ENCODE results near the gene CERCAM. TPM values are rescaled to one million over a fixed set of nuclear protein-coding genes. Genes with fewer than 3 reads are reported as not detected.

CERCAM gene, protein sequence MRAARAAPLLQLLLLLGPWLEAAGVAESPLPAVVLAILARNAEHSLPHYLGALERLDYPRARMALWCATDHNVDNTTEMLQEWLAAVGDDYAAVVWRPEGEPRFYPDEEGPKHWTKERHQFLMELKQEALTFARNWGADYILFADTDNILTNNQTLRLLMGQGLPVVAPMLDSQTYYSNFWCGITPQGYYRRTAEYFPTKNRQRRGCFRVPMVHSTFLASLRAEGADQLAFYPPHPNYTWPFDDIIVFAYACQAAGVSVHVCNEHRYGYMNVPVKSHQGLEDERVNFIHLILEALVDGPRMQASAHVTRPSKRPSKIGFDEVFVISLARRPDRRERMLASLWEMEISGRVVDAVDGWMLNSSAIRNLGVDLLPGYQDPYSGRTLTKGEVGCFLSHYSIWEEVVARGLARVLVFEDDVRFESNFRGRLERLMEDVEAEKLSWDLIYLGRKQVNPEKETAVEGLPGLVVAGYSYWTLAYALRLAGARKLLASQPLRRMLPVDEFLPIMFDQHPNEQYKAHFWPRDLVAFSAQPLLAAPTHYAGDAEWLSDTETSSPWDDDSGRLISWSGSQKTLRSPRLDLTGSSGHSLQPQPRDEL
- total RNA-seq (2014; rRNA removed; shearing (Covaris generic)), result 474 and 525 TPM in 2 replicates
- 596 and 633 TPM in 2 replicates for polyA plus RNA-seq (2016; fragmentation: Nextera tagmentation; extraction: Ambion mirVana)

- Histone ChIP-seq H2AFZ (peak within 1 kb of the TSS; percentile 97), H3K4me1 (ENCODE audit: insufficient read depth) (peaks cover 27% of the 10 kb centered on the region), H3K9me3 (ENCODE audit: low read depth) (no peaks in the 10 kb centered on the region), H3K27me3 (replicated peaks; ENCODE audit: insufficient read depth) (peaks cover 7% of the 10 kb centered on the region), H3K9me2 (ENCODE audit: insufficient read depth) (no peaks in the 10 kb centered on the region), H3K4me3 (peak within 1 kb of the TSS; percentile 92), H3F3A (ENCODE audit: insufficient read depth) (no peaks in the 10 kb centered on the region), H4K20me1 (ENCODE audit: insufficient read depth) (no peaks in the 10 kb centered on the region), H3K4me2 (ENCODE audit: unreplicated experiment) (peak within 1 kb of the TSS; percentile 93), H3K79me2 (ENCODE audit: insufficient read depth) (peaks cover 20% of the 10 kb centered on the region), H3K9ac (peak within 1 kb of the TSS; percentile 96), H3K36me3 (ENCODE audit: low read depth) (peaks cover 11% of the 10 kb centered on the region; the same call in 1 of the 2 replicates), H3K27ac (peak within 1 kb of the TSS; percentile 86)
- WGBS, 2 experiments (ENCODE audit: low coverage in 1 of 2, low lambda C conversion rate in 2 of 2, missing lambda C conversion rate in 2 of 2), result 0 to 1% methylated on average over 46 to 49 of the region's 59 CpGs
- peak; percentile 83 for DNase-seq
- in situ Hi-C loops (cut with MboI), result no loop called here
- no peak for TF ChIP-seq EZH2 (IDR thresholded peaks at IDR 0.05; ENCODE audit: insufficient read depth, poor library complexity, severe bottlenecking)
- TF ChIP-seq EZH2phosphoT487 (IDR thresholded peaks at IDR 0.05; ENCODE audit: insufficient read depth, low read depth), result no peak
Measured at GRCh38 chr9:128420651-128421481, at the start of gene CERCAM. Gene CERCAM (plus strand): TSS chr9:128420857. CDS start chr9:128420878, 21 bp downstream.

- in situ Hi-C loops (cut with MboI), result no loop called here
- Histone ChIP-seq H3K27me3 (replicated peaks; ENCODE audit: insufficient read depth) (no peaks in the 10 kb centered on the region), H3K36me3 (ENCODE audit: low read depth) (no peaks in the 10 kb centered on the region), H2AFZ (peak overlapping the region; percentile 89), H3K79me2 (ENCODE audit: insufficient read depth) (peaks cover 63% of the 10 kb centered on the region), H3K9me2 (ENCODE audit: insufficient read depth) (no peaks in the 10 kb centered on the region), H3F3A (ENCODE audit: insufficient read depth) (peaks cover 25% of the 10 kb centered on the region), H3K4me3 (peak overlapping the region; percentile 86), H3K9me3 (ENCODE audit: low read depth) (no peaks in the 10 kb centered on the region), H3K27ac (peak overlapping the region; percentile 96), H3K4me2 (ENCODE audit: unreplicated experiment) (peak overlapping the region; percentile 97), H3K9ac (peak overlapping the region; percentile 96), H4K20me1 (ENCODE audit: insufficient read depth) (no peaks in the 10 kb centered on the region), H3K4me1 (ENCODE audit: insufficient read depth) (peaks cover 22% of the 10 kb centered on the region)
- peak; percentile 56 for DNase-seq
- TF ChIP-seq EZH2 (IDR thresholded peaks at IDR 0.05; ENCODE audit: insufficient read depth, poor library complexity, severe bottlenecking), result no peak
- TF ChIP-seq EZH2phosphoT487 (IDR thresholded peaks at IDR 0.05; ENCODE audit: insufficient read depth, low read depth), result no peak
- WGBS, 2 experiments (ENCODE audit: low coverage in 1 of 2, low lambda C conversion rate in 2 of 2, missing lambda C conversion rate in 2 of 2), result 0 to 2% methylated on average over 10 of the region's 10 CpGs
Measured at GRCh38 chr9:128371630-128372117, 49.0 kb upstream of the CERCAM start.

DNA sequence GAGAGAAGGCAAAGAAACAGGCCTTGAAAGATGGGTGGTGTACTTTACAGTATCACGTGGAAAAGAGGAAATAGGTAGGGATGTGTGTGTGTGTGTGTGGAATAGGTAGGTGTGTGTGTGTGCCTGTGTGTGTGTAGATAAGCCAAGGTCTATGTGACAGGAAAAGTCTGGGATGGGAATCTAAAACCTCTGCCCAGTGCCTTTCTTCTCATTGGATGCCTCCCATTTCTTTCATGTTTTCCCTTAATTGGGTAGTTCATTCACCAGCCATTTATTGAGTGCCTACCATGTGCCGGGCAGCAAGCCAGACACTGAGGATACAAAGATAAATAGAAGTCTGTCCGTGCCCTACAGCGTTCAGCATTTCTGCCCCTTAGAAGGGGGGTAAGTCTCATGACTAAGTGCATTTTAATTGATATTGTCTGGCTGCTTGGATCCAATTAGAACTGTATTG lies 48.4 kb upstream of the CERCAM start:
- H4K20me1 ChIP-seq (ENCODE audit: insufficient read depth), result no peaks in the 10 kb centered on the region
- no peak for TF ChIP-seq EZH2phosphoT487 (IDR thresholded peaks at IDR 0.05; ENCODE audit: insufficient read depth, low read depth)
- no peak for TF ChIP-seq EZH2 (IDR thresholded peaks at IDR 0.05; ENCODE audit: insufficient read depth, poor library complexity, severe bottlenecking)
- peak overlapping the region; percentile 89 for H2AFZ ChIP-seq
- peak overlapping the region; percentile 97 for H3K4me2 ChIP-seq (ENCODE audit: unreplicated experiment)
- peak overlapping the region; percentile 96 for H3K27ac ChIP-seq
- in situ Hi-C loops (cut with MboI), result no loop called here
- peaks cover 68% of the 10 kb centered on the region for H3K79me2 ChIP-seq (ENCODE audit: insufficient read depth)
- H3K36me3 ChIP-seq (ENCODE audit: low read depth), result no peaks in the 10 kb centered on the region
- H3K9me3 ChIP-seq (ENCODE audit: low read depth), result no peaks in the 10 kb centered on the region
- H3K27me3 ChIP-seq (replicated peaks; ENCODE audit: insufficient read depth), result no peaks in the 10 kb centered on the region
- DNase-seq, result peak; percentile 44
- H3K9ac ChIP-seq, result peak overlapping the region; percentile 96
- no peaks in the 10 kb centered on the region for H3K9me2 ChIP-seq (ENCODE audit: insufficient read depth)
- H3K4me1 ChIP-seq (ENCODE audit: insufficient read depth), result peaks cover 22% of the 10 kb centered on the region
- H3F3A ChIP-seq (ENCODE audit: insufficient read depth), result peaks cover 25% of the 10 kb centered on the region
- H3K4me3 ChIP-seq, result peak overlapping the region; percentile 86
- WGBS, 2 experiments (ENCODE audit: low coverage in 1 of 2, low lambda C conversion rate in 2 of 2, missing lambda C conversion rate in 2 of 2), result 24 to 25% methylated on average over 4 of the region's 4 CpGs

DNA sequence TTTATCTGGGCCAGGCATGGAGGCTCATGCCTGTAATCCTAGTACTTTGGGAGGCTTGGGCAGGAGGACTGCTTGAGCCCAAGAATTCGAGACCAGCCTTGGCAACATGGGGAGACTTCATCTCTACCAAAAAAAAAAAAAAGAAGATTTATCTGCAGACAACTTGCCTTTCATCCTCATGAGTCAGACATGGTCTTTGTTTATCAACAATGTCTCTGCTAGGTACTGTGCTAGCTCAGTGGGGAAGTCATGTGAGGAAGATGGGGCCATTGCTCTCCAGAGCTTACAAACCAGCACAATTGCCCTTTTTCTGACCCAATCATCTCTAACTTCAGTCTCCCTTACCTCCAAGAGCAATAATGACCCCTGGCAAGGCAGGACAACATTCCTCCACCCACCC lies 47.9 kb upstream of the CERCAM start:
- peak overlapping the region; percentile 97 for H3K4me2 ChIP-seq (ENCODE audit: unreplicated experiment)
- peaks cover 25% of the 10 kb centered on the region for H3F3A ChIP-seq (ENCODE audit: insufficient read depth)
- in situ Hi-C loops (cut with MboI), result no loop called here
- no peaks in the 10 kb centered on the region for H3K27me3 ChIP-seq (replicated peaks; ENCODE audit: insufficient read depth)
- peak overlapping the region; percentile 96 for H3K27ac ChIP-seq
- peak; percentile 55 for DNase-seq
- peak overlapping the region; percentile 96 for H3K9ac ChIP-seq
- H3K9me2 ChIP-seq (ENCODE audit: insufficient read depth), result no peaks in the 10 kb centered on the region
- no peaks in the 10 kb centered on the region for H3K36me3 ChIP-seq (ENCODE audit: low read depth)
- H2AFZ ChIP-seq, result no peak overlapping the region
- H3K4me1 ChIP-seq (ENCODE audit: insufficient read depth), result peaks cover 22% of the 10 kb centered on the region
- H3K79me2 ChIP-seq (ENCODE audit: insufficient read depth), result peaks cover 73% of the 10 kb centered on the region
- 86 to 100% methylated on average over 1 of the region's 1 CpG for WGBS, 2 experiments (ENCODE audit: low coverage in 1 of 2, low lambda C conversion rate in 2 of 2, missing lambda C conversion rate in 2 of 2)
- H4K20me1 ChIP-seq (ENCODE audit: insufficient read depth), result no peaks in the 10 kb centered on the region
- H3K4me3 ChIP-seq, result peak overlapping the region; percentile 86
- no peaks in the 10 kb centered on the region for H3K9me3 ChIP-seq (ENCODE audit: low read depth)
- TF ChIP-seq EZH2 (IDR thresholded peaks at IDR 0.05; ENCODE audit: insufficient read depth, poor library complexity, severe bottlenecking), result no peak
- TF ChIP-seq EZH2phosphoT487 (IDR thresholded peaks at IDR 0.05; ENCODE audit: insufficient read depth, low read depth), result no peak
